Measurements from ENCODE around the gene PTMA.

PTMA gene

DNA sequence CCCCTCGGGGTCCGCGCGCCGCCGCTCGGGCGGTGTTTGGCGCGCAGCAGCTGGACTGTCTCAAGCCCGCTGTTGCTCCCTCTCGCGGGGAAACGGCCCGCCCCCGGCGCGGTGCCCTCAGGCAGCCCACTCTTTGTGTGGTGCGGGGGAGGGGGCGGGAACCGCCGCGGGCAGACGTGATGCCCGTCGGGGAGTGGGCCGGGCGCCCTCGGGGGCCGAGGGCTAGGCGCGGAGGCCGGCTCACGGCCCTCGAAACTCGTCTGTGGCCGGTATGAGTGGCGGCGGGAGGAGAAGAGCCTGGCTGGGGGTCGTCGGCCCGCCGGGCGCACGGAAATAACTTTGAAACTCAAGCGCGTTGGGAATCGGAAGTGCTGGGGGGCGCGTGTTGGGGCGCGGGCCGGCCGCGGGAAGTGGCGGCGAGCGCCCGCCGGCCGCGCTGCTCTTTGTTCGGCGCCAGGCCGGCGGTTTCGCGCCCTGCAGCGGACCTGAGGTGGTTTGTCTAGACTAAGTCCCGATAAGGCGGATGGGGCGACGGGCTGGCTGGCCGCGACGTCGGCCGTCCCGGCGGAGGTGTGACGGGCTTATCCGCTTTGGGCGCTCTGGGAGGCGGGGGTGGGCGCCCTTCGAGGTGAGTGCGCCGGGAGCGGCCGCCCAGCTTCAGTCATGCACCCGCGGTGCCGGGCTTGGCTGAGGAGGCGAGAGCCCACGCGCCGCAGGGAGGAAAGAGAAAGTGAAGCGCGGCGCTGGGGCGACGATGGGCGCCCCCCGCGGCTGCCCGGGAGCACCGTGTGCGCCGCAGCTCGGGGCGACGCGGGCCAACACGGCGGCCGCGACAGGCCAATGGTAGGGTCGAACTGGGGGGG is 679 bp downstream of the PTMA start:
- H3K9me3 ChIP-seq (ENCODE audit: control insufficient read depth, insufficient read depth, low read length) = no peaks in the 10 kb centered on the region
- H4K20me1 ChIP-seq (ENCODE audit: control insufficient read depth, insufficient read depth, low read depth, low read length) = peaks cover 18% of the 10 kb centered on the region
- H3K79me2 ChIP-seq (ENCODE audit: control insufficient read depth, low read length) = peaks cover 68% of the 10 kb centered on the region
- H3K4me3 ChIP-seq (ENCODE audit: low read length) = peak overlapping the region; percentile 95
- peaks cover 64% of the 10 kb centered on the region for H3K36me3 ChIP-seq (ENCODE audit: control insufficient read depth, low read length)
- peaks cover 43% of the 10 kb centered on the region for H3F3A ChIP-seq (ENCODE audit: control insufficient read depth, insufficient read depth)
- peak overlapping the region; percentile 73 for H3K4me2 ChIP-seq (ENCODE audit: low read length)
- TF ChIP-seq EZH2phosphoT487 (IDR thresholded peaks at IDR 0.05; ENCODE audit: borderline replicate concordance, low read length) = no peak
- TF ChIP-seq CTCF (IDR thresholded peaks at IDR 0.05; ENCODE audit: low read depth, low read length, poor library complexity, severe bottlenecking) = peak; percentile 48
- H3K27me3 ChIP-seq (ENCODE audit: control insufficient read depth, low read length) = no peaks in the 10 kb centered on the region
- peak overlapping the region; percentile 97 for H3K27ac ChIP-seq (ENCODE audit: low read depth, low read length)
- H3K4me1 ChIP-seq (ENCODE audit: control insufficient read depth, low read length) = peaks cover 44% of the 10 kb centered on the region
- H3K9me2 ChIP-seq (replicated peaks; ENCODE audit: control insufficient read depth, low read length) = no peaks in the 10 kb centered on the region

DNA sequence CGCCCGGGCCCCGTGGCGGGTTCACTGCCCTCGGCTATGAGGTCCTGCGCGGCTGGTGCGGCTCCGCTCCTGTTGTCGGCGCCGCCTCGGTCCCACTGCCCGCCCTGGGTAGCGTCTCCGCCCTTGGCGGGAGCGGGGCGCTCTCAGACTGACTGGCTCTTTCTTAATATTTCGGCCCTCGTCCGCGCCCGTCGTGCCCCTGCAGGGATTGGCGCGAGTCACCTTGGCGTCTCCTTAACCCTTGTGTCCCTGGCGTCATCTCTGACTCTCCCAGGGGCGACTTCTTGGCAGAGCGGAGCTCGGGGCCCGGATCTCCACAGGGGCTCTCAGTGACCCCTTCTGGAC is 1.3 kb downstream of the PTMA start:
- no peaks in the 10 kb centered on the region for H3K27me3 ChIP-seq (ENCODE audit: control insufficient read depth, low read length)
- peak overlapping the region; percentile 73 for H3K4me2 ChIP-seq (ENCODE audit: low read length)
- H3K79me2 ChIP-seq (ENCODE audit: control insufficient read depth, low read length) = peaks cover 68% of the 10 kb centered on the region
- peaks cover 44% of the 10 kb centered on the region for H3K4me1 ChIP-seq (ENCODE audit: control insufficient read depth, low read length)
- H3F3A ChIP-seq (ENCODE audit: control insufficient read depth, insufficient read depth) = peaks cover 49% of the 10 kb centered on the region
- peaks cover 18% of the 10 kb centered on the region for H4K20me1 ChIP-seq (ENCODE audit: control insufficient read depth, insufficient read depth, low read depth, low read length)
- H3K27ac ChIP-seq (ENCODE audit: low read depth, low read length) = peak overlapping the region; percentile 97
- no peaks in the 10 kb centered on the region for H3K9me3 ChIP-seq (ENCODE audit: control insufficient read depth, insufficient read depth, low read length)
- H3K9me2 ChIP-seq (replicated peaks; ENCODE audit: control insufficient read depth, low read length) = no peaks in the 10 kb centered on the region
- TF ChIP-seq EZH2phosphoT487 (IDR thresholded peaks at IDR 0.05; ENCODE audit: borderline replicate concordance, low read length) (no peak), CTCF (IDR thresholded peaks at IDR 0.05; ENCODE audit: low read depth, low read length, poor library complexity, severe bottlenecking) (peak; percentile 20)
- peak overlapping the region; percentile 95 for H3K4me3 ChIP-seq (ENCODE audit: low read length)
- H3K36me3 ChIP-seq (ENCODE audit: control insufficient read depth, low read length) = peaks cover 69% of the 10 kb centered on the region

- Histone ChIP-seq H3K9me2 (replicated peaks; ENCODE audit: control insufficient read depth, low read length) (no peaks in the 10 kb centered on the region), H4K20me1 (ENCODE audit: control insufficient read depth, insufficient read depth, low read depth, low read length) (peaks cover 18% of the 10 kb centered on the region), H3K27me3 (ENCODE audit: control insufficient read depth, low read length) (no peaks in the 10 kb centered on the region), H3K4me3 (ENCODE audit: low read length) (peak overlapping the region; percentile 95), H3K4me1 (ENCODE audit: control insufficient read depth, low read length) (peaks cover 46% of the 10 kb centered on the region), H3K9me3 (ENCODE audit: control insufficient read depth, insufficient read depth, low read length) (no peaks in the 10 kb centered on the region), H3K79me2 (ENCODE audit: control insufficient read depth, low read length) (peaks cover 66% of the 10 kb centered on the region), H3K4me2 (ENCODE audit: low read length) (peak overlapping the region; percentile 90), H3K36me3 (ENCODE audit: control insufficient read depth, low read length) (peaks cover 75% of the 10 kb centered on the region), H3F3A (ENCODE audit: control insufficient read depth, insufficient read depth) (peaks cover 55% of the 10 kb centered on the region), H3K27ac (ENCODE audit: low read depth, low read length) (peak overlapping the region; percentile 97)
- TF ChIP-seq CTCF (IDR thresholded peaks at IDR 0.05; ENCODE audit: low read depth, low read length, poor library complexity, severe bottlenecking) (no peak), EZH2phosphoT487 (IDR thresholded peaks at IDR 0.05; ENCODE audit: borderline replicate concordance, low read length) (no peak)
Observed at GRCh38 chr2:231709981-231710798, 1.9 kb downstream of the PTMA start.

All from DOHH2 (cell line).